SK-N-SH (cell line): Measurements from ENCODE around the gene CXADR. TPM values are rescaled to one million over a fixed set of nuclear protein-coding genes. Genes with fewer than 3 reads are reported as not detected.

Source experiments
- CTCF ChIA-PET: fragments of 300-600, 350-600 bp; formaldehyde crosslinking; extraction: SDS; loops from one replicate; lab custom pipeline; 2021; lab: Yijun Ruan, JAX
- POLR2A ChIA-PET: fragments of 350-600 bp; sonication (Branson Sonifier 250); formaldehyde crosslinking; extraction: SDS; loops from one replicate; lab custom pipeline; 2020; ENCODE audit warnings: antibody characterized with exemption, inconsistent platforms; lab: Yijun Ruan, JAX
- DNase-seq: peaks from one replicate; pipeline ENCODE4 v3.0.0; 2012
- H2AFZ ChIP-seq: fragments of 200-600 bp; sonication (generic); 2 replicates; pipeline ENCODE4 v1.8.1; 2016; ENCODE audit warnings: antibody characterized with exemption, mild to moderate bottlenecking, low read depth
- H3F3A ChIP-seq: fragments of 200-600 bp; sonication (generic); replicated peaks from 2 replicates; pipeline ENCODE3; 2016; ENCODE audit warnings: antibody characterized with exemption, mild to moderate bottlenecking; ENCODE audit not compliant: insufficient read depth
- H3K27ac ChIP-seq, 2 experiments: fragments of 200-500 bp in 1 of 2; fragments of 200-600 bp in 1 of 2; sonication (Bioruptor generic) in 1 of 2; sonication (generic), shearing (Covaris generic) in 1 of 2; 2 replicates each; pipeline versions ENCODE4 v1.5.1 to v1.6.1; 2014 to 2016; ENCODE audit warnings: low read depth in 2 of 2, inconsistent platforms in 1 of 2, low read length in 1 of 2, mild to moderate bottlenecking in 1 of 2, mixed read lengths in 1 of 2
- H3K27me3 ChIP-seq: fragments of 200-600 bp; sonication (generic), shearing (Covaris generic); 2 replicates; pipeline ENCODE4 v1.6.1; 2016; ENCODE audit warnings: mixed run types; ENCODE audit not compliant: insufficient read depth
- H3K36me3 ChIP-seq, 2 experiments: fragments of 200-500 bp in 1 of 2; fragments of 200-600 bp in 1 of 2; sonication (Bioruptor generic) in 1 of 2; sonication (generic) in 1 of 2; replicated peaks in 1 of 2; 2 replicates each; pipeline versions ENCODE3 to v1.5.1; 2014 to 2016; ENCODE audit warnings: low read length in 1 of 2, mild to moderate bottlenecking in 1 of 2; ENCODE audit not compliant: insufficient read depth in 2 of 2, control insufficient read depth in 1 of 2
- H3K4me1 ChIP-seq, 2 experiments: fragments of 200-500 bp in 1 of 2; fragments of 200-600 bp in 1 of 2; sonication (Bioruptor generic) in 1 of 2; sonication (generic), shearing (Covaris generic) in 1 of 2; 2 replicates each; pipeline versions ENCODE4 v1.5.1 to v1.6.1; 2014 to 2016; ENCODE audit warnings: low read depth in 1 of 2, low read length in 1 of 2, mixed run types in 1 of 2; ENCODE audit not compliant: insufficient read depth in 2 of 2, control insufficient read depth in 1 of 2
- H3K4me2 ChIP-seq: fragments of 200-600 bp; sonication (generic), shearing (Covaris generic); 2 replicates; pipeline ENCODE4 v1.6.1; 2017; ENCODE audit warnings: mixed run types
- H3K4me3 ChIP-seq, 2 experiments: fragments of 200-500 bp in 1 of 2; fragments of 200-600 bp in 1 of 2; sonication (Bioruptor generic) in 1 of 2; sonication (generic), shearing (Covaris generic) in 1 of 2; 2 replicates each; pipeline versions ENCODE4 v1.5.1 to v1.8.1; 2014 to 2016; ENCODE audit warnings: low read depth in 2 of 2, inconsistent platforms in 1 of 2, low read length in 1 of 2, mild to moderate bottlenecking in 1 of 2, mixed read lengths in 1 of 2, moderate library complexity in 1 of 2
- H3K79me2 ChIP-seq: fragments of 200-600 bp; sonication (generic); 2 replicates; pipeline ENCODE4 v1.8.1; 2017; ENCODE audit warnings: mild to moderate bottlenecking; ENCODE audit not compliant: insufficient read depth
- H3K9ac ChIP-seq: fragments of 200-600 bp; sonication (generic); 2 replicates; pipeline ENCODE4 v1.6.1; 2017; ENCODE audit warnings: mixed run types
- H3K9me2 ChIP-seq: fragments of 200-600 bp; sonication (generic); 2 replicates; pipeline ENCODE4 v1.6.1; 2017; ENCODE audit warnings: mixed run types
- H3K9me3 ChIP-seq: fragments of 200-600 bp; sonication (generic); 2 replicates; pipeline ENCODE4 v1.6.1; 2017; ENCODE audit warnings: mixed run types, mild to moderate bottlenecking, moderate library complexity
- H4K20me1 ChIP-seq: fragments of 200-600 bp; sonication (generic); 2 replicates; pipeline ENCODE4 v1.6.1; 2017; ENCODE audit warnings: mild to moderate bottlenecking, mixed run types; ENCODE audit not compliant: insufficient read depth
- CHD2 ChIP-seq: fragments of 150-350 bp; IDR thresholded peaks from 2 replicates; pipeline ENCODE4 v1.6.1; 2018; ENCODE audit warnings: low read length; ENCODE audit not compliant: partially characterized antibody
- CTCF ChIP-seq: fragments of 200-600 bp; sonication (generic); IDR thresholded peaks from 2 replicates; pipeline ENCODE4 v1.6.1; 2017; ENCODE audit warnings: antibody characterized with exemption, mild to moderate bottlenecking, moderate library complexity
- FOXM1 ChIP-seq: IDR thresholded peaks from 2 replicates; pipeline ENCODE4 v1.4.0; 2012; ENCODE audit warnings: low read depth, mild to moderate bottlenecking
- MEF2A ChIP-seq: IDR thresholded peaks from 2 replicates; pipeline ENCODE4 v1.4.0; 2012; ENCODE audit warnings: low read depth, borderline replicate concordance
- NFIC ChIP-seq: IDR thresholded peaks from 2 replicates; pipeline ENCODE4 v1.4.0; 2012; ENCODE audit warnings: borderline replicate concordance
- RCOR1 ChIP-seq: fragments of 150-350 bp; IDR thresholded peaks from 2 replicates; pipeline ENCODE4 v1.6.1; 2017; ENCODE audit warnings: antibody characterized with exemption, low read length
- REST ChIP-seq: IDR thresholded peaks from 2 replicates; pipeline ENCODE4 v1.6.1; 2012; ENCODE audit warnings: mild to moderate bottlenecking, low read depth, low read length, moderate library complexity
- SMC3 ChIP-seq: IDR thresholded peaks from 2 replicates; pipeline ENCODE4 v1.6.1; 2012; ENCODE audit warnings: low read depth, low read length, improper control_type of control experiment
- TAF1 ChIP-seq: IDR thresholded peaks from 2 replicates; pipeline ENCODE4 v1.6.1; 2012; ENCODE audit warnings: low read depth, mild to moderate bottlenecking, low read length, moderate library complexity, borderline replicate concordance
- TCF12 ChIP-seq: IDR thresholded peaks from 2 replicates; pipeline ENCODE4 v1.4.0; 2012
- USF1 ChIP-seq: IDR thresholded peaks from 2 replicates; pipeline ENCODE4 v1.4.0; 2012; ENCODE audit warnings: low read depth, borderline replicate concordance
- YY1 ChIP-seq: IDR thresholded peaks from 2 replicates; pipeline ENCODE4 v1.4.0; 2012; ENCODE audit warnings: low read depth, mild to moderate bottlenecking
- WGBS: methylation state at CpG from one replicate; pipeline ENCODE4 v1.1.6; 2017; ENCODE audit warnings: low lambda C conversion rate; 5-methylcytosine and 5-hydroxymethylcytosine counted together
- polyA plus RNA-seq, 3 experiments: library from polyadenylated mRNA; depleted of rRNA; stranded (reverse); fragments of >200 nt; gene quantifications; 2 replicates each; pipeline ENCODE4 v1.2.3, GENCODE V29; 2012

Gene CXADR
- polyA plus RNA-seq, 1 of the 3 experiments (the other 2 are of a cell fraction), result 1.1 TPM

- TF ChIP-seq REST, result no peak
Measured at GRCh38 chr21:17570786-17571185, 57.9 kb downstream of the CXADR start (continued).

GRCh38 chr21:17572431-17572830 is 59.6 kb downstream of the CXADR start:
- no peak overlapping the region for H3K4me3 ChIP-seq
- H3K9ac ChIP-seq, result no peak overlapping the region
- no peaks in the 10 kb centered on the region for H3K4me1 ChIP-seq
- ChIA-PET POLR2A (no interaction called here), CTCF (interaction anchor here (1.5 kb wide), 1 partner anchor 18 kb away, joined by 3 read pairs; no protein-coding TSS in a partner anchor)
- no peaks in the 10 kb centered on the region for H3K9me2 ChIP-seq
- H3K27me3 ChIP-seq, result no peaks in the 10 kb centered on the region
- H4K20me1 ChIP-seq, result no peaks in the 10 kb centered on the region
- H3K9me3 ChIP-seq, result no peaks in the 10 kb centered on the region
- no peak overlapping the region for H3K27ac ChIP-seq
- TF ChIP-seq FOXM1, result no peak
- TF ChIP-seq YY1, result no peak
- TF ChIP-seq NFIC, result no peak
- no peak for TF ChIP-seq MEF2A
- TF ChIP-seq CHD2, result no peak
- TF ChIP-seq USF1, result no peak
- no peak for TF ChIP-seq TCF12
- no peak for TF ChIP-seq CTCF
- TF ChIP-seq RCOR1, result no peak
- no peak for TF ChIP-seq SMC3
- TF ChIP-seq TAF1, result no peak
- DNase-seq, result no peak
- no peak overlapping the region for H2AFZ ChIP-seq
- H3K79me2 ChIP-seq, result no peaks in the 10 kb centered on the region
- WGBS, result 81% methylated on average over 6 of the region's 6 CpGs
- no peak overlapping the region for H3K4me2 ChIP-seq
- H3K36me3 ChIP-seq, result no peaks in the 10 kb centered on the region
- no peaks in the 10 kb centered on the region for H3F3A ChIP-seq
